ENCODE data around the gene NUCKS1. TPM values are rescaled to one million over a fixed set of nuclear protein-coding genes. Genes with fewer than 3 reads are reported as not detected.
"Not testable (repeated sequence)": the region's sequence is repeated elsewhere in the genome, so short reads cannot be mapped to it uniquely, and the experiment has no call there.

The NUCKS1 gene
- total and polyA plus RNA-seq, 8 donors, result 115 to 481 (median 371) TPM

DNA sequence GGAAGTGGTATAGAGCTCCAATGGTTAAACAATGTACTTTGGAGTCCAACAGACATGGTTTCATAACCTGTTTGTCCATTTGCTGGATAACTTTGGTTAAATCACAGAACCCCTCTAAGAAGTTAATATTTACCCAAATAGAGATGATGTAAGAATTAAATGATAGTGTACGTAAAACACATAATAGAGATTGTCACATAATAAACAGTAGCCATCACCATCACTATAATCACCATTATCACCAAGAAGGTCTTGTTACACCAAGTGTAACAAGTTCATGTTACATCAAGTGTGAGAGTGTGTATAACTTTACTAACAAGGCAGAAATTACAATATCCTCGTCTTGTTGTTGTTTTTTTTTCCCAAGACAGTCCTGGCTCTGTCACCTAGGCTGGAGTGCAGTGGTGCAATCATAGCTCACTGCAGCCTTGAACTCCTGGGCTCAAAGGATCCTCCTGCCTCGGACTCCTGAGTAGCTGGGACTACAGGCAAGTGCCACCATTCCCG is 23.3 kb downstream of the NUCKS1 start:
- no peaks in the 10 kb centered on the region for H3K27me3 ChIP-seq
- H3K4me3 ChIP-seq, result no peak overlapping the region
- ATAC-seq (no peak), DNase-seq (no peak)
- H3K9me3 ChIP-seq, result no peaks in the 10 kb centered on the region
- H3K36me3 ChIP-seq, result peaks cover 0 to 54% of the 10 kb centered on the region in 2 donors
- TF ChIP-seq, protein P1, sequence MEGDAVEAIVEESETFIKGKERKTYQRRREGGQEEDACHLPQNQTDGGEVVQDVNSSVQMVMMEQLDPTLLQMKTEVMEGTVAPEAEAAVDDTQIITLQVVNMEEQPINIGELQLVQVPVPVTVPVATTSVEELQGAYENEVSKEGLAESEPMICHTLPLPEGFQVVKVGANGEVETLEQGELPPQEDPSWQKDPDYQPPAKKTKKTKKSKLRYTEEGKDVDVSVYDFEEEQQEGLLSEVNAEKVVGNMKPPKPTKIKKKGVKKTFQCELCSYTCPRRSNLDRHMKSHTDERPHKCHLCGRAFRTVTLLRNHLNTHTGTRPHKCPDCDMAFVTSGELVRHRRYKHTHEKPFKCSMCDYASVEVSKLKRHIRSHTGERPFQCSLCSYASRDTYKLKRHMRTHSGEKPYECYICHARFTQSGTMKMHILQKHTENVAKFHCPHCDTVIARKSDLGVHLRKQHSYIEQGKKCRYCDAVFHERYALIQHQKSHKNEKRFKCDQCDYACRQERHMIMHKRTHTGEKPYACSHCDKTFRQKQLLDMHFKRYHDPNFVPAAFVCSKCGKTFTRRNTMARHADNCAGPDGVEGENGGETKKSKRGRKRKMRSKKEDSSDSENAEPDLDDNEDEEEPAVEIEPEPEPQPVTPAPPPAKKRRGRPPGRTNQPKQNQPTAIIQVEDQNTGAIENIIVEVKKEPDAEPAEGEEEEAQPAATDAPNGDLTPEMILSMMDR (IDR thresholded peaks at IDR 0.05), result no peak
- no peaks in the 10 kb centered on the region for H3K4me1 ChIP-seq
- no peak overlapping the region for H3K27ac ChIP-seq
- intact Hi-C loops (cut with DNase I), result no loop called here

DNA sequence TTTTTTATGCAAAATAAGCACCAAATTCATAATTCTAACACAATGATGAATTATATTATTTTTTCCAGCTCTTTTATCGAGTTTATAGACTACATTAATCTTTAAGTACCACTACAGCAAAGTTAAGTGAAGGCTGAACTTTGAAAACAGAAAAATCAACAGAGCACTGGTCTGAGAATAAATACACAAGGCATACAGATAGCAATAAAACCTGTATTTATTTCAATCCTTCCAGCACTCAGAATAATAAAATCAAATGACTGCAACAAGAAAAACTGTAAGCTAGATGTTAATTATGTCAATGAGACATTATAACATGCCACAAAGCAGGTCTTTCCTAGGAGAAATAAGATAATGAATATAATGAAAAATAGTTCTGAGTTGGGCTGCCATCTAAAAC is 24.5 kb downstream of the NUCKS1 start:
- TF ChIP-seq, protein P1 (IDR thresholded peaks at IDR 0.05), result no peak
- H3K36me3 ChIP-seq, result peaks cover 0 to 65% of the 10 kb centered on the region in 2 donors
- no peak overlapping the region for H3K4me3 ChIP-seq
- no peaks in the 10 kb centered on the region for H3K4me1 ChIP-seq
- intact Hi-C loops (cut with DNase I), result no loop called here
- no peak overlapping the region for H3K27ac ChIP-seq
- H3K27me3 ChIP-seq, result no peaks in the 10 kb centered on the region
- H3K9me3 ChIP-seq, result no peaks in the 10 kb centered on the region
- no peak for ATAC-seq
- DNase-seq, result no peak

DNA sequence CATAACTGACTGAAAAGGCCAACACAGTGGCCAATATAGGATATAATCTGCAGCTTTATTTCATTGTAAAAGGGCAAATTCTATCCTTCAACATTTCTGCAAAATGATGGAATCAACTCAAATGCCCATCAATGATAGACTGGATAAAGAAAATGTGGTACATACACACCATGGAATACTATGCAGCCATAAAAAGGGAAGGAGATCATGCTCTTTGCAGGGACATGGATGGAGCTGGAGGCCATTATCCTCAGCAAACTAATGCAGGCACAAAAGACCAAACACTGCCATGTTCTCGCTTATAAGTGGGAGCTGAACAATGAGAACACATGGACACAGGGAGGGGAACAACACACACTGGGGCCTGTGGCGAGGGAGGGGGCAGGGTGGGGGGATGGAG is 29.2 kb downstream of the NUCKS1 start:
- H3K9me3 ChIP-seq; H3K4me1 ChIP-seq; intact Hi-C loops (cut with DNase I); H3K27me3 ChIP-seq; H3K4me3 ChIP-seq; H3K27ac ChIP-seq; DNase-seq; ATAC-seq: not testable (repeated sequence)
- peaks cover 0 to 74% of the 10 kb centered on the region in 2 donors for H3K36me3 ChIP-seq

DNA sequence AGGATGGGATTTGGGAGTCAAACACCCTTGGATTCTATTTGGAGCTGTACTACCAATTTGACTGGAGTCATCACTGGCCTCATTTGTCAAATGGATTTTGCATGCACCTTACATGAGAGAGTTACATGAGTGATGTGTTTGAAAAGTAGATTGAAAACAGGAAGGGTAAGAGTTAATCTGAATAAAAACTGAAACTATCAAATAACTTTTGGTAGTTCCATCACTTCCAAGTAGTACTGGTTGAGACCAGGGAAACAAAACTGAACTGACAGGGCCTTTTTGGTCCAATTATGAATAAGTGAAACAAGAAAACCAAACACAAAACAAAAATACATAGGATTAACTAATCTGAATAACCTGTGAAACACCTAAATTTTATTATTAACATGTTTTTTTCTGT is 30.2 kb downstream of the NUCKS1 start:
- H3K27ac ChIP-seq, result no peak overlapping the region
- H3K4me3 ChIP-seq, result no peak overlapping the region
- no peaks in the 10 kb centered on the region for H3K27me3 ChIP-seq
- intact Hi-C loops (cut with DNase I), result loop anchor here in 1 of 2 donors (10.0 kb wide), 1 partner anchor 55 kb away; no protein-coding TSS in a partner anchor
- no peak for ATAC-seq
- H3K9me3 ChIP-seq, result no peaks in the 10 kb centered on the region
- peaks cover 0 to 71% of the 10 kb centered on the region in 2 donors for H3K36me3 ChIP-seq
- DNase-seq, result no peak
- TF ChIP-seq, protein P1 (IDR thresholded peaks at IDR 0.05), result no peak
- peaks cover 0 to 13% of the 10 kb centered on the region in 2 donors for H3K4me1 ChIP-seq

DNA sequence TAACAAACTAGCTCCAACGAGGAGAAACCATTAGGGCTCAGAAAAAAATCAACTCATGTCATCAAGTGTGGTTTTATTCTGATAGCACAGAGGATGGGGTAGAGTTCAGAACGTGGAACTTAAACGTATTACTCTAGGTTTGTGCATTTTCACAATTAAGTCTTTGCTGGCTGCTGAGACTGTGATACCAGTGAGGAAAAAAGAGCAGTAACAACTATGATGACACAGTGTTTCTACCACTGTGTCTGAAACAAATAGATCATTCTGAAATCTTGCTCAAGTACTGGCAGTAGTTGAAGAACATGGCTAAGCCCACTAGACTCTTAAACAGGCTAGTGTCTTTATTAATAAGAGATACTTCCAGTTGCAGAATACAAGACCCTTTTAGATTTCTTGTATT is 31.0 kb downstream of the NUCKS1 start:
- ATAC-seq (no peak), DNase-seq (no peak)
- intact Hi-C loops (cut with DNase I), result loop anchor here in 1 of 2 donors (10.0 kb wide), 1 partner anchor 54 kb away; no protein-coding TSS in a partner anchor
- Histone ChIP-seq H3K9me3 (no peaks in the 10 kb centered on the region), H3K36me3 (peaks cover 0 to 71% of the 10 kb centered on the region in 2 donors), H3K4me1 (peaks cover 0 to 21% of the 10 kb centered on the region in 2 donors), H3K27ac (no peak overlapping the region), H3K4me3 (no peak overlapping the region), H3K27me3 (no peaks in the 10 kb centered on the region)
- TF ChIP-seq, protein P1 (IDR thresholded peaks at IDR 0.05), result no peak

All from left lung (tissue), 10 donors.